SK-N-MC (cell line): Measurements from ENCODE around the gene AMFR.

Experiments used
- DNase-seq: peaks from one replicate; pipeline ENCODE4 v3.0.0-alpha.2; 2011; ENCODE audit warnings: low read depth, low spot score
- H3K27ac ChIP-seq: fragments of 200-600 bp; sonication (generic); 2 replicates; pipeline ENCODE4 v1.5.1; 2016; ENCODE audit warnings: mixed run types
- H3K36me3 ChIP-seq: fragments of 200-600 bp; sonication (generic); 2 replicates; pipeline ENCODE4 v1.6.1; 2017; ENCODE audit warnings: antibody characterized with exemption, low read length, mixed read lengths; ENCODE audit not compliant: insufficient read depth
- H3K4me3 ChIP-seq: fragments of 200-600 bp; sonication (generic); 2 replicates; pipeline ENCODE4 v1.5.1; 2016
- H3K9ac ChIP-seq: fragments of 200-600 bp; sonication (generic); 2 replicates; pipeline ENCODE4 v1.8.0; 2017; ENCODE audit warnings: mixed run types, mixed read lengths; ENCODE audit not compliant: insufficient read length
- H3K9me3 ChIP-seq: fragments of 200-600 bp; sonication (generic); 2 replicates; pipeline ENCODE4 v1.6.1; 2017; ENCODE audit warnings: low read depth, mild to moderate bottlenecking, antibody characterized with exemption, low read length, moderate library complexity, mixed read lengths
- EZH2 ChIP-seq: fragments of 200-600 bp; sonication (generic); IDR thresholded peaks from one replicate; pipeline ENCODE4 v1.6.1; 2017; ENCODE audit warnings: antibody characterized with exemption
- FOXP2 ChIP-seq: optimal IDR thresholded peaks from 2 replicates; pipeline ENCODE3; 2011; ENCODE audit warnings: mild to moderate bottlenecking, moderate library complexity; ENCODE audit not compliant: insufficient read depth; ENCODE audit errors: extremely low read length, control extremely low read depth
- POLR2AphosphoS5 ChIP-seq: IDR thresholded peaks from 2 replicates; pipeline ENCODE4 v1.6.1; 2012; ENCODE audit warnings: mild to moderate bottlenecking, low read depth, low read length, borderline replicate concordance

Gene AMFR

DNA sequence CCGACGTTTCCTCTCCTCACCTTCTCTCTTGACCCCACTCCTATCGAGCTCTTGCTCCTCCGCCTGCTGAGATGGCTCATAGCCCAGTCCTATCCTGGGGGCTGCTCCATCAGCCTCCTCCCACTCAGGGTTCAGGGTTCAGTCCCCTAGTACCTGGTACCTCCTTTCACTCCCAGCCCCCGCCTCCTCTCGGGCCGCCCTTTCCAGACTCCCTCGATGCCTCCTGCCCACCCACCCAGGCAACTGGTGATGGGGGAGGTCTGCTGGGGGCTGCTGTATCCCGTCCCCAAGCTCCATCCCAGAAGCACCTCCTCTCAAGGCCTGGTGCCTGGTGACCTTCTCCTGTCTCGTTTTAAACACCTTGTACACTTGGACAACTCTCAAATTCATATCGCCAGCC is 93.9 kb downstream of the AMFR start:
- no peak for DNase-seq
- H3K4me3 ChIP-seq: no peak overlapping the region

DNA sequence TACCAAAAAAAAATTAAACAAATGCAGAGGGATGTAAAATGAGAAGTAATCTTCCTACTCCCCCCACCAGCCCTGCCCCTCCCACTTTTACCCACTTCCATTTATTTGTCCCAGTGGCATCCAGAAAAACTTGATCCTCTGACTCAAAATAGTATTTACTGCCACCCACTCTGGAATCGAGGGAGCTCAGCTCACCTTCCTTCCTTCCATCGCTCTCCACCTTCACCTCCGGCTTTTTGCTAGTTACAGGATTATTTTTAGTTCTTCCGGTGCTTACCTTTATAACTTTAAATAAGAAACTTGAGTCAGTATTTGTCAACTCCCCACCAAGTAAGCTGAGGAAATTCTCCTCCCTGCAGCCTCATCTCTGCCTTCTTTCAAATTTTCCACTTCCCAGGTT is 94.9 kb downstream of the AMFR start:
- Histone ChIP-seq H3K9me3 (no peaks in the 10 kb centered on the region), H3K36me3 (no peaks in the 10 kb centered on the region), H3K27ac (no peak overlapping the region), H3K4me3 (no peak overlapping the region), H3K9ac (no peak overlapping the region)
- no peak for TF ChIP-seq POLR2AphosphoS5
- TF ChIP-seq EZH2: no peak
- no peak for TF ChIP-seq FOXP2
- DNase-seq: no peak

More for the DNA sequence above, 93.9 kb downstream of the AMFR start:
- TF ChIP-seq POLR2AphosphoS5 (no peak), EZH2 (no peak), FOXP2 (no peak)
- Histone ChIP-seq H3K36me3 (no peaks in the 10 kb centered on the region), H3K9ac (no peak overlapping the region), H3K27ac (no peak overlapping the region), H3K9me3 (no peaks in the 10 kb centered on the region)

DNA sequence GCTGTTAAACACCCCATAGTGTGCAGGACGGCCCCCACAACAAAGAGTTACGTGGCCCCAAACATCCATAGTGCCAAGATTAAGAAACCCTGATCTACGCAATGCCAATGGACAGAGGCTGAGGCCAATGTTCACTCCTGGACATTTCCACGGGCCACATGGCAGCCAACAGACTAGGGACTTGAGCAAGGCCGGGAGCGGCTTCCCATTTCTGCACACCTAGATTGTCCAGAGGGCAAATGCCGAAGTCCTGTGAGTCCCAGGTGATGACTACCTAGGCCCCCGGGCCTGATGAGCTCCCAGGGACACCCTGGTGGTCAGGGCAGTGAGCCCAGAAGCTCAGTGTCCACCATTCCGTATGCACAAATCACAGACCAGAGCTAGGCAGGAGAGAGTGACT is 95.5 kb downstream of the AMFR start:
- Histone ChIP-seq H3K4me3 (no peak overlapping the region), H3K9me3 (no peaks in the 10 kb centered on the region), H3K36me3 (no peaks in the 10 kb centered on the region), H3K9ac (no peak overlapping the region), H3K27ac (no peak overlapping the region)
- TF ChIP-seq POLR2AphosphoS5 (no peak), FOXP2 (no peak), EZH2 (no peak)
- no peak for DNase-seq

DNA sequence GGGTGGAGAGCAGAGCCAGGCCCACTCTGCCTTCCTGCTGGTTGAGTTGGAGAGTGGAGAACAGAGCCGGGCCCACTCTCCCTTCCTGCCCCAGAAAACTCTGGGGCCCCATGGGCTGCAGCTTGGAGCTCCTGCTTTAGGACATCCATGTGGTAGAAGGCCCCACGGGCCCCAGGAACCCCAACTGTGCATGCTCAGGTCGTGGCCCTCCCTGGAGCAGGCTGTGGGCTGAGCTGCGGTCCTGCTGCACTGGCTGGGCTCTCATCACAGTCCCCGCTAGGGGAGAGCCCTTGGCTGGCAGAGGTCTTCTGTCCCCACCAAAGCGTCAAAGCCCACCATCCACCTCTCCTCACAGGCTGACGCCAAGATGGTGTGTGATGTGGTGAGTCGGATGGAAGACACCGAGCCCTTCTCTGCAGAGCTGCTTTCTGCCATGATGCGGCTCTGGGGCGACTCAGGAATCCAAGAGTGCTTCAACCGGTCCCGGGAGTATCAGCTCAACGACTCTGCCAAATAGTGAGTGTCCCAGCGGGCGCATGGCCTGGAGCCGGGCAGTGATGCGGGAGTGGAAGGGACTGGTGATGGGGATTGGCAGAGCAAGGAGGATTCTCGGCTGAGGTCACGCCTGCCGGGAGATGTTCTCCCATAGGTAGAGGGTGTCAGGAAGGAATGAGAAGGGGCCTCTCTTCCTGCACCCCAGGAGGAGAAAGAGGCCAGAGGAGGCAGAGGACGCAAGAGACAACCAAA is 96.9 kb downstream of the AMFR start:
- no peak for DNase-seq
- Histone ChIP-seq H3K4me3 (no peak overlapping the region), H3K9ac (no peak overlapping the region), H3K27ac (no peak overlapping the region), H3K36me3 (no peaks in the 10 kb centered on the region), H3K9me3 (no peaks in the 10 kb centered on the region)
- no peak for TF ChIP-seq POLR2AphosphoS5
- no peak for TF ChIP-seq FOXP2
- no peak for TF ChIP-seq EZH2

DNA sequence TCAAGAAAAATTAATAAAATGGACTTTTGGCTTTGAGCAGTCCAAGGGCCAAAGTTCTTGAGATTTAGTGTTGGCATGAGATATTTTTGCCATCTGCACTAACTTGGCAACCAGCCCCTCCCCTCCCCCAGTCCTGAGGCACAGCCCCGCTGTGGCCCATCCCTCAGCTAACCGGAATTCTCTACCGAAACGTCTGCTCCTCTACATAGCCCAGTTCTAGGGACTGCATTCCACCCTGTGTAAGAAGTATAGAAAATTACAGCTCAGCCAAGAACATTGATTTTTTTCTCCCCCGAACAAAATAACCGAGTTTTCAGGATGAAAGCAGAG is 97.5 kb downstream of the AMFR start:
- no peaks in the 10 kb centered on the region for H3K9me3 ChIP-seq
- H3K27ac ChIP-seq: no peak overlapping the region
- no peak overlapping the region for H3K4me3 ChIP-seq
- H3K9ac ChIP-seq: no peak overlapping the region
- DNase-seq: no peak
- TF ChIP-seq POLR2AphosphoS5: no peak
- no peak for TF ChIP-seq FOXP2
- TF ChIP-seq EZH2: no peak
- no peaks in the 10 kb centered on the region for H3K36me3 ChIP-seq

DNA sequence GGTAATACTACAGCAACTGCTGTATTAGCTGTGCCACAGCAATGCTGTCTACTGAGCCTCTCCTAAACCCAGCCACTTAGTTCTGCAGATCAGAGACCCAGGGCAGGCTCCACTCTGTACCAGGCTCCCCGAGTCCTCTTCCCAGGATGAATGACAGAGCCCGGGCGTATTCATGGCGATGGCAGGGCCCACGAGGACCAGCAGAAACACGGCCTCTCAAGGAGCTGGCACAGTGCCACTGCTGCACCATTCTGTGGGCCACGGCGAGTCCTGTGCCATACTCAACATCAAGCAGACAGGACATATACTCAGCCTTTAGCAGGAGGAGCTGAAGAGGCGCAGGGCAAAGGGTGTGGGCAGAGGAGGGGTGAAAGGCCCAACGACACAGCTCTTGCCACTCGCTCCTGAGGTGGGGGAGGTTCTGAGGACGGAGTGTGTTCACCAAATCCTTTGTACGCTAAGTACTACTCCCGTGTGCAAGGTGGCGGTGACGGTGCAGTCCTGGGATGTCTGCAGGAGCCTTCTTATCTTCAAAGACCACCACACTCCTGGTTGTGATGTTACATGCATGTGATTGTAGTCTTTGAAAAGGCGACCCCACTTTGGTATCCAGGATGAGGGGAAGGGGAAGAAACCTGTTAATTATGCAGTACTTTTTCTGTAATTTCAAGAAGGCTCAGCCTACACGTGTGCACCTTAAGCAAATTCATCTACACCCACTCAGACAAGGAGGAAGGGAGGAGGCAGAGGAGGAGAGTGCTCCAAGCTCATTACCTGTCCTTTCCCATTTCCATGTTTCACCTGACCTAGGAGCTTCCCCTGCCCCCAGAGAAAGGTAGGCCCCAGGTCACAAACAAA is 98.0 kb downstream of the AMFR start:
- Histone ChIP-seq H3K4me3 (no peak overlapping the region), H3K36me3 (no peaks in the 10 kb centered on the region), H3K9me3 (no peaks in the 10 kb centered on the region), H3K27ac (no peak overlapping the region), H3K9ac (no peak overlapping the region)
- DNase-seq: no peak
- no peak for TF ChIP-seq POLR2AphosphoS5
- TF ChIP-seq FOXP2: no peak
- TF ChIP-seq EZH2: no peak

DNA sequence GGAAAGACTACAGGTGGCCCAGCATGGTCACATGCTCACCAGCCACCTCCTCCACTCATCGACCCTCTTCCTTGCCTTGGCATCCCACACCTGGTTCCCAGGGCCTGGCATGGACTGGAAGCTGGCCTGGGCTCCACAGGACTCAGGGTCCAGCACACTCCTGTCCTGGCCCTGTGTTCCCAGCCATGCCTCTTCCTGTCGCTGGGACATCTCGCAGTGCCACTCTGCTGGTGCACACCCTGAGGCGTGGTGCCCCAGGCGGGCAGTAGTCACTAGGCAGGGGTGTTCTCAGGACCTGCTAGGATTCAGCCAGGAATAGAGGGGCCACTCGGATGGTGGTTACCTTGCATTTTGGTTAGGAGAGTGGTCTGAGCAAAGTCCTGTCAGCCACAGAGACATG is 99.4 kb downstream of the AMFR start:
- no peak overlapping the region for H3K4me3 ChIP-seq
- no peak overlapping the region for H3K9ac ChIP-seq
- no peaks in the 10 kb centered on the region for H3K36me3 ChIP-seq
- DNase-seq: no peak
- no peak for TF ChIP-seq EZH2
- TF ChIP-seq FOXP2: no peak
- TF ChIP-seq POLR2AphosphoS5: no peak
- no peak overlapping the region for H3K27ac ChIP-seq
- H3K9me3 ChIP-seq: no peaks in the 10 kb centered on the region

DNA sequence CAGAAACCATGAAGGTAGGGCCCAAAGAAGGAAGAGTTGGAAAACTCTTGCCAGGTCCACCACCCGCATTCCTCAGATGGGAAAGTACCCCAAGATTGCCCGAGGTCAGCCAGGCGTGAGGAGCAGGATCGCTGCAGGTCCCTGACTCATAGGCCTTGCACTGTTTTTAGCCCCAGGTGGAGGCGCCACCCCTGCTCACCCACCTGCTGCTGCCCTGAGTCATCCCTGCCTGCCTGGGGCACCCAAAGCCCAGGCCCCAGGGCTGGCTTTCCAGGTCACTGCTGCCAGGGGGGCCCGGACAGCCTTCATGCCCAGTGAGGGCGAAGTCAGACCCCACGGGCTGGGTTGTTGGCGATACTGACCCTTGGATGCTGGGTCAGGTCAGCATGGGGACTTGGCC is 100.9 kb downstream of the AMFR start:
- no peak overlapping the region for H3K27ac ChIP-seq

More for the DNA sequence above, 100.9 kb downstream of the AMFR start:
- Histone ChIP-seq H3K36me3 (no peaks in the 10 kb centered on the region), H3K9me3 (no peaks in the 10 kb centered on the region), H3K9ac (no peak overlapping the region), H3K4me3 (no peak overlapping the region)
- no peak for DNase-seq
- TF ChIP-seq EZH2 (no peak), FOXP2 (no peak), POLR2AphosphoS5 (no peak)
